SK-N-SH (cell line): ENCODE data around the gene SRGN. TPM values are rescaled to one million over a fixed set of nuclear protein-coding genes. Genes with fewer than 3 reads are reported as not detected.

Experiments
- CTCF ChIA-PET: fragments of 300-600, 350-600 bp; formaldehyde crosslinking; extraction: SDS; loops from one replicate; lab custom pipeline; 2021; lab: Yijun Ruan, JAX
- POLR2A ChIA-PET: fragments of 350-600 bp; sonication (Branson Sonifier 250); formaldehyde crosslinking; extraction: SDS; loops from one replicate; lab custom pipeline; 2020; ENCODE audit warnings: antibody characterized with exemption, inconsistent platforms; lab: Yijun Ruan, JAX
- DNase-seq: peaks from one replicate; pipeline ENCODE4 v3.0.0; 2012
- H2AFZ ChIP-seq: fragments of 200-600 bp; sonication (generic); 2 replicates; pipeline ENCODE4 v1.8.1; 2016; ENCODE audit warnings: antibody characterized with exemption, mild to moderate bottlenecking, low read depth
- H3F3A ChIP-seq: fragments of 200-600 bp; sonication (generic); replicated peaks from 2 replicates; pipeline ENCODE3; 2016; ENCODE audit warnings: antibody characterized with exemption, mild to moderate bottlenecking; ENCODE audit not compliant: insufficient read depth
- H3K27ac ChIP-seq, 2 experiments: fragments of 200-500 bp in 1 of 2; fragments of 200-600 bp in 1 of 2; sonication (Bioruptor generic) in 1 of 2; sonication (generic), shearing (Covaris generic) in 1 of 2; 2 replicates each; pipeline versions ENCODE4 v1.5.1 to v1.6.1; 2014 to 2016; ENCODE audit warnings: low read depth in 2 of 2, inconsistent platforms in 1 of 2, low read length in 1 of 2, mild to moderate bottlenecking in 1 of 2, mixed read lengths in 1 of 2
- H3K27me3 ChIP-seq: fragments of 200-600 bp; sonication (generic), shearing (Covaris generic); 2 replicates; pipeline ENCODE4 v1.6.1; 2016; ENCODE audit warnings: mixed run types; ENCODE audit not compliant: insufficient read depth
- H3K36me3 ChIP-seq, 2 experiments: fragments of 200-500 bp in 1 of 2; fragments of 200-600 bp in 1 of 2; sonication (Bioruptor generic) in 1 of 2; sonication (generic) in 1 of 2; replicated peaks in 1 of 2; 2 replicates each; pipeline versions ENCODE3 to v1.5.1; 2014 to 2016; ENCODE audit warnings: low read length in 1 of 2, mild to moderate bottlenecking in 1 of 2; ENCODE audit not compliant: insufficient read depth in 2 of 2, control insufficient read depth in 1 of 2
- H3K4me1 ChIP-seq, 2 experiments: fragments of 200-500 bp in 1 of 2; fragments of 200-600 bp in 1 of 2; sonication (Bioruptor generic) in 1 of 2; sonication (generic), shearing (Covaris generic) in 1 of 2; 2 replicates each; pipeline versions ENCODE4 v1.5.1 to v1.6.1; 2014 to 2016; ENCODE audit warnings: low read depth in 1 of 2, low read length in 1 of 2, mixed run types in 1 of 2; ENCODE audit not compliant: insufficient read depth in 2 of 2, control insufficient read depth in 1 of 2
- H3K4me2 ChIP-seq: fragments of 200-600 bp; sonication (generic), shearing (Covaris generic); 2 replicates; pipeline ENCODE4 v1.6.1; 2017; ENCODE audit warnings: mixed run types
- H3K4me3 ChIP-seq, 2 experiments: fragments of 200-500 bp in 1 of 2; fragments of 200-600 bp in 1 of 2; sonication (Bioruptor generic) in 1 of 2; sonication (generic), shearing (Covaris generic) in 1 of 2; 2 replicates each; pipeline versions ENCODE4 v1.5.1 to v1.8.1; 2014 to 2016; ENCODE audit warnings: low read depth in 2 of 2, inconsistent platforms in 1 of 2, low read length in 1 of 2, mild to moderate bottlenecking in 1 of 2, mixed read lengths in 1 of 2, moderate library complexity in 1 of 2
- H3K79me2 ChIP-seq: fragments of 200-600 bp; sonication (generic); 2 replicates; pipeline ENCODE4 v1.8.1; 2017; ENCODE audit warnings: mild to moderate bottlenecking; ENCODE audit not compliant: insufficient read depth
- H3K9ac ChIP-seq: fragments of 200-600 bp; sonication (generic); 2 replicates; pipeline ENCODE4 v1.6.1; 2017; ENCODE audit warnings: mixed run types
- H3K9me2 ChIP-seq: fragments of 200-600 bp; sonication (generic); 2 replicates; pipeline ENCODE4 v1.6.1; 2017; ENCODE audit warnings: mixed run types
- H3K9me3 ChIP-seq: fragments of 200-600 bp; sonication (generic); 2 replicates; pipeline ENCODE4 v1.6.1; 2017; ENCODE audit warnings: mixed run types, mild to moderate bottlenecking, moderate library complexity
- H4K20me1 ChIP-seq: fragments of 200-600 bp; sonication (generic); 2 replicates; pipeline ENCODE4 v1.6.1; 2017; ENCODE audit warnings: mild to moderate bottlenecking, mixed run types; ENCODE audit not compliant: insufficient read depth
- ELF1 ChIP-seq: IDR thresholded peaks from 2 replicates; pipeline ENCODE4 v1.4.0; 2012
- EP300 ChIP-seq, 2 experiments: IDR thresholded peaks; 2 replicates each; pipeline versions ENCODE4 v1.4.0 to v1.6.1; 2012; ENCODE audit warnings: borderline replicate concordance in 1 of 2, low read depth in 1 of 2, low read length in 1 of 2
- FOSL2 ChIP-seq: IDR thresholded peaks from 2 replicates; pipeline ENCODE4 v1.4.0; 2012; ENCODE audit warnings: low read depth, mild to moderate bottlenecking, moderate library complexity, borderline replicate concordance
- FOXJ3 ChIP-seq: sonication (generic); formaldehyde crosslinking; IDR thresholded peaks from 2 replicates; pipeline ENCODE4 v1.5.1; 2020; ENCODE audit warnings: mild to moderate bottlenecking, missing genetic modification reagents
- GABPA ChIP-seq: IDR thresholded peaks from 2 replicates; pipeline ENCODE4 v1.4.0; 2012; ENCODE audit warnings: low read depth, mild to moderate bottlenecking
- MEF2A ChIP-seq: IDR thresholded peaks from 2 replicates; pipeline ENCODE4 v1.4.0; 2012; ENCODE audit warnings: low read depth, borderline replicate concordance
- NRF1 ChIP-seq: IDR thresholded peaks from 2 replicates; pipeline ENCODE4 v1.6.1; 2012; ENCODE audit warnings: low read depth, mild to moderate bottlenecking, low read length
- POLR2AphosphoS5 ChIP-seq: IDR thresholded peaks from 2 replicates; pipeline ENCODE4 v1.6.1; 2012; ENCODE audit warnings: low read depth, low read length
- RAD21 ChIP-seq: IDR thresholded peaks from 2 replicates; pipeline ENCODE4 v1.6.1; 2012; ENCODE audit warnings: mild to moderate bottlenecking, low read length
- RCOR1 ChIP-seq: fragments of 150-350 bp; IDR thresholded peaks from 2 replicates; pipeline ENCODE4 v1.6.1; 2017; ENCODE audit warnings: antibody characterized with exemption, low read length
- REST ChIP-seq: IDR thresholded peaks from 2 replicates; pipeline ENCODE4 v1.6.1; 2012; ENCODE audit warnings: mild to moderate bottlenecking, low read depth, low read length, moderate library complexity
- RFX5 ChIP-seq: IDR thresholded peaks from 2 replicates; pipeline ENCODE4 v1.6.1; 2012; ENCODE audit warnings: mild to moderate bottlenecking, improper control_type of control experiment, low read length
- TAF1 ChIP-seq: IDR thresholded peaks from 2 replicates; pipeline ENCODE4 v1.6.1; 2012; ENCODE audit warnings: low read depth, mild to moderate bottlenecking, low read length, moderate library complexity, borderline replicate concordance
- TCF12 ChIP-seq: IDR thresholded peaks from 2 replicates; pipeline ENCODE4 v1.4.0; 2012
- TEAD4 ChIP-seq: IDR thresholded peaks from 2 replicates; pipeline ENCODE4 v1.4.0; 2012; ENCODE audit warnings: mild to moderate bottlenecking, borderline replicate concordance; ENCODE audit not compliant: insufficient read depth
- USF2 ChIP-seq: fragments of 150-350 bp; IDR thresholded peaks from 2 replicates; pipeline ENCODE4 v1.6.1; 2017; ENCODE audit warnings: antibody characterized with exemption, low read length, low read depth, borderline replicate concordance
- ZBTB33 ChIP-seq: IDR thresholded peaks from 2 replicates; pipeline ENCODE4 v1.4.0; 2012; ENCODE audit warnings: low read depth, borderline replicate concordance
- WGBS: methylation state at CpG from one replicate; pipeline ENCODE4 v1.1.6; 2017; ENCODE audit warnings: low lambda C conversion rate; 5-methylcytosine and 5-hydroxymethylcytosine counted together
- polyA plus RNA-seq, 3 experiments: library from polyadenylated mRNA; depleted of rRNA; stranded (reverse); fragments of >200 nt; gene quantifications; 2 replicates each; pipeline ENCODE4 v1.2.3, GENCODE V29; 2012
- TF ChIP-seq, protein P1 (sequence below): IDR thresholded peaks from 2 replicates; pipeline ENCODE4 v1.4.0; 2012; ENCODE audit warnings: low read depth, borderline replicate concordance
- TF ChIP-seq, protein P2 (sequence below): fragments of 200-600 bp; sonication (generic); IDR thresholded peaks from 2 replicates; pipeline ENCODE4 v1.6.1; 2017; ENCODE audit warnings: antibody characterized with exemption, mild to moderate bottlenecking, moderate library complexity
- TF ChIP-seq, protein P3 (sequence below): IDR thresholded peaks from 2 replicates; pipeline ENCODE4; 2012
- TF ChIP-seq, protein P4 (sequence below): IDR thresholded peaks from 2 replicates; pipeline ENCODE4 v1.4.0; 2012; ENCODE audit warnings: low read depth

Gene SRGN
- polyA plus RNA-seq, 1 of the 3 experiments (the other 2 are of a cell fraction): 0.10 TPM

GRCh38 chr10:69092959-69093850 lies 5.3 kb downstream of the SRGN start:
- H3F3A ChIP-seq: peaks cover 9% of the 10 kb centered on the region
- H3K9ac ChIP-seq: no peak overlapping the region
- ChIA-PET POLR2A (interaction anchor here (1.3 kb wide), 1 partner anchor 138 kb away, joined by 4 read pairs; the partner anchor contains the start of gene DDX21), CTCF (interaction anchor here (0.6 to 3.4 kb wide), 27 partner anchors 10 to 140 kb away, joined by 3 to 24 read pairs (median 4); partner anchors contain the start of genes DDX21 and KIFBP)
- DNase-seq: peak; percentile 65
- no peaks in the 10 kb centered on the region for H3K4me1 ChIP-seq
- 41% methylated on average over 17 of the region's 17 CpGs for WGBS
- no peak overlapping the region for H3K27ac ChIP-seq
- no peaks in the 10 kb centered on the region for H3K36me3 ChIP-seq
- H3K27me3 ChIP-seq: no peaks in the 10 kb centered on the region
- no peaks in the 10 kb centered on the region for H3K9me3 ChIP-seq
- H3K4me3 ChIP-seq: peak overlapping the region in 1 of 2 experiments; percentile 50; a peak in 1 of 4 replicates
- H3K79me2 ChIP-seq: no peaks in the 10 kb centered on the region
- no peaks in the 10 kb centered on the region for H3K9me2 ChIP-seq
- no peaks in the 10 kb centered on the region for H4K20me1 ChIP-seq
- peak overlapping the region; percentile 68; the same call in 1 of the 2 replicates for H2AFZ ChIP-seq
- no peak overlapping the region for H3K4me2 ChIP-seq
- TF ChIP-seq FOSL2: no peak
- TF ChIP-seq, protein P1, sequence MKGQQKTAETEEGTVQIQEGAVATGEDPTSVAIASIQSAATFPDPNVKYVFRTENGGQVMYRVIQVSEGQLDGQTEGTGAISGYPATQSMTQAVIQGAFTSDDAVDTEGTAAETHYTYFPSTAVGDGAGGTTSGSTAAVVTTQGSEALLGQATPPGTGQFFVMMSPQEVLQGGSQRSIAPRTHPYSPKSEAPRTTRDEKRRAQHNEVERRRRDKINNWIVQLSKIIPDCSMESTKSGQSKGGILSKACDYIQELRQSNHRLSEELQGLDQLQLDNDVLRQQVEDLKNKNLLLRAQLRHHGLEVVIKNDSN: no peak
- peak; percentile 89 for TF ChIP-seq RAD21
- TF ChIP-seq TEAD4: no peak
- no peak for TF ChIP-seq EP300 (IDR thresholded peaks at IDR 0.05; ENCODE audit: borderline replicate concordance in 1 of 2, low read depth in 1 of 2, low read length in 1 of 2)
- no peak for TF ChIP-seq POLR2AphosphoS5
- no peak for TF ChIP-seq NRF1
- TF ChIP-seq, protein P2, sequence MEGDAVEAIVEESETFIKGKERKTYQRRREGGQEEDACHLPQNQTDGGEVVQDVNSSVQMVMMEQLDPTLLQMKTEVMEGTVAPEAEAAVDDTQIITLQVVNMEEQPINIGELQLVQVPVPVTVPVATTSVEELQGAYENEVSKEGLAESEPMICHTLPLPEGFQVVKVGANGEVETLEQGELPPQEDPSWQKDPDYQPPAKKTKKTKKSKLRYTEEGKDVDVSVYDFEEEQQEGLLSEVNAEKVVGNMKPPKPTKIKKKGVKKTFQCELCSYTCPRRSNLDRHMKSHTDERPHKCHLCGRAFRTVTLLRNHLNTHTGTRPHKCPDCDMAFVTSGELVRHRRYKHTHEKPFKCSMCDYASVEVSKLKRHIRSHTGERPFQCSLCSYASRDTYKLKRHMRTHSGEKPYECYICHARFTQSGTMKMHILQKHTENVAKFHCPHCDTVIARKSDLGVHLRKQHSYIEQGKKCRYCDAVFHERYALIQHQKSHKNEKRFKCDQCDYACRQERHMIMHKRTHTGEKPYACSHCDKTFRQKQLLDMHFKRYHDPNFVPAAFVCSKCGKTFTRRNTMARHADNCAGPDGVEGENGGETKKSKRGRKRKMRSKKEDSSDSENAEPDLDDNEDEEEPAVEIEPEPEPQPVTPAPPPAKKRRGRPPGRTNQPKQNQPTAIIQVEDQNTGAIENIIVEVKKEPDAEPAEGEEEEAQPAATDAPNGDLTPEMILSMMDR: peak; percentile 84
- TF ChIP-seq GABPA: no peak
- no peak for TF ChIP-seq MEF2A
- TF ChIP-seq TAF1: no peak
- no peak for TF ChIP-seq TCF12
- no peak for TF ChIP-seq REST
- TF ChIP-seq, protein P3, sequence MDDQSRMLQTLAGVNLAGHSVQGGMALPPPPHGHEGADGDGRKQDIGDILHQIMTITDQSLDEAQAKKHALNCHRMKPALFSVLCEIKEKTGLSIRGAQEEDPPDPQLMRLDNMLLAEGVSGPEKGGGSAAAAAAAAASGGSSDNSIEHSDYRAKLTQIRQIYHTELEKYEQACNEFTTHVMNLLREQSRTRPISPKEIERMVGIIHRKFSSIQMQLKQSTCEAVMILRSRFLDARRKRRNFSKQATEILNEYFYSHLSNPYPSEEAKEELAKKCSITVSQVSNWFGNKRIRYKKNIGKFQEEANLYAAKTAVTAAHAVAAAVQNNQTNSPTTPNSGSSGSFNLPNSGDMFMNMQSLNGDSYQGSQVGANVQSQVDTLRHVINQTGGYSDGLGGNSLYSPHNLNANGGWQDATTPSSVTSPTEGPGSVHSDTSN: no peak
- no peak for TF ChIP-seq USF2
- TF ChIP-seq RCOR1: no peak; the same call in 1 of the 2 replicates
- TF ChIP-seq, protein P4, sequence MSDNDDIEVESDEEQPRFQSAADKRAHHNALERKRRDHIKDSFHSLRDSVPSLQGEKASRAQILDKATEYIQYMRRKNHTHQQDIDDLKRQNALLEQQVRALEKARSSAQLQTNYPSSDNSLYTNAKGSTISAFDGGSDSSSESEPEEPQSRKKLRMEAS: peak; percentile 69
- TF ChIP-seq ZBTB33: no peak
- TF ChIP-seq ELF1: no peak
- TF ChIP-seq RFX5: 0 out of 2 replicates have a peak, but pooled peaks have one; percentile 22
- TF ChIP-seq FOXJ3 (CRISPR knock-in tag): no peak
